ENCODE data around the gene SYT1.

The SYT1 gene

DNA sequence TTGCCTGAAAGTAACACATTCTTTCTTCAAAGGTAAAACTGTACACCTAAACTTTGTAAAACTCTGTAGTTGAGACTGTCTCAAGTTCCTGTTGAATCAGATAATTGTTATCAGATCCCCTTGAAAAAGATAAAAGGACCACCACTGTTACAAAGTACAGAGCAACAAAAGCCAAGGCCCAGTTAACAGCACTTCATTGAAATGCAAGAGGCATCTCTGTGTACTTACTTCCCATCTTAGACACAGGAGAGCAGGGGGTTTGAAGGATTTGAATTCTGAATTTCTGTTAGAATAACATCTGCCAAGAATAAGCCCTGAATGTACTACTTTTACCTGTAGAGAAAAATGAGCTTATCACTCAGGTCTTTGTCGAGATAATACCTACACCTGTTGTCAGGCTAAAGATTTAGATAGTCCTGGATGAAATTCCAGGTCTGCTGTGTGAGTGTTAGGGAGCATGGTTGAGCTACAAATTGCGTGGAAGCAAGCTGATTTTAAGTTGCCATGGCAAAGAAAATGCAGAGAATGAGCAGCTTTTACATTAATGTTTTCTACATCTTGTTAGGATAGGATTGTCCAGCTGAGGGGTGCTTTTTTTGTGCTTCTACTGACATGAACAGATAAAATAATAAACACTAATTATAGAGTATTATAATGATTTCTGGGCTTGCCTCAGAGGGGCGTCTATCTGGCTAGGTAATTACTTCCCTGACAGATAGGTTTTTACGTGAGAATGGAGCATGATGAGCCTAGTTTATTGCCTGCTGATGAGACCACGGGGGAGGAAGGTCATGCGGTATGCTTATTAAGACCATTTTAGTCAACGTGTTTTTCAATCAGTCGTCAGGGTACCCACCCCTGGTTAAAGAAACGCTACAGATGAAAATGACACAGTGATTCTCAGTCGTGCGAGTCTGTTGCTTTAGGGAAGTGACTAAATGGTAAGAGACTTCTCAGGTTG, 517.0 kb downstream of the SYT1 start:
- Histone ChIP-seq H3K4me2 (ENCODE audit: low read length) (no peak overlapping the region), H3K4me1 (no peaks in the 10 kb centered on the region), H3K4me3 (ENCODE audit: low read depth, low read length) (no peak overlapping the region), H3K9me3 (ENCODE audit: control insufficient read depth, low read length) (no peaks in the 10 kb centered on the region), H3K36me3 (ENCODE audit: control insufficient read depth, insufficient read depth, low read length) (no peaks in the 10 kb centered on the region), H3K79me2 (no peaks in the 10 kb centered on the region), H3K9ac (no peak overlapping the region), H3K27me3 (ENCODE audit: control insufficient read depth, insufficient read depth, low read length) (no peaks in the 10 kb centered on the region), H2AFZ (no peak overlapping the region), H3K27ac (no peak overlapping the region)
- TF ChIP-seq, protein P1, sequence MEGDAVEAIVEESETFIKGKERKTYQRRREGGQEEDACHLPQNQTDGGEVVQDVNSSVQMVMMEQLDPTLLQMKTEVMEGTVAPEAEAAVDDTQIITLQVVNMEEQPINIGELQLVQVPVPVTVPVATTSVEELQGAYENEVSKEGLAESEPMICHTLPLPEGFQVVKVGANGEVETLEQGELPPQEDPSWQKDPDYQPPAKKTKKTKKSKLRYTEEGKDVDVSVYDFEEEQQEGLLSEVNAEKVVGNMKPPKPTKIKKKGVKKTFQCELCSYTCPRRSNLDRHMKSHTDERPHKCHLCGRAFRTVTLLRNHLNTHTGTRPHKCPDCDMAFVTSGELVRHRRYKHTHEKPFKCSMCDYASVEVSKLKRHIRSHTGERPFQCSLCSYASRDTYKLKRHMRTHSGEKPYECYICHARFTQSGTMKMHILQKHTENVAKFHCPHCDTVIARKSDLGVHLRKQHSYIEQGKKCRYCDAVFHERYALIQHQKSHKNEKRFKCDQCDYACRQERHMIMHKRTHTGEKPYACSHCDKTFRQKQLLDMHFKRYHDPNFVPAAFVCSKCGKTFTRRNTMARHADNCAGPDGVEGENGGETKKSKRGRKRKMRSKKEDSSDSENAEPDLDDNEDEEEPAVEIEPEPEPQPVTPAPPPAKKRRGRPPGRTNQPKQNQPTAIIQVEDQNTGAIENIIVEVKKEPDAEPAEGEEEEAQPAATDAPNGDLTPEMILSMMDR (IDR thresholded peaks at IDR 0.05): no peak

DNA sequence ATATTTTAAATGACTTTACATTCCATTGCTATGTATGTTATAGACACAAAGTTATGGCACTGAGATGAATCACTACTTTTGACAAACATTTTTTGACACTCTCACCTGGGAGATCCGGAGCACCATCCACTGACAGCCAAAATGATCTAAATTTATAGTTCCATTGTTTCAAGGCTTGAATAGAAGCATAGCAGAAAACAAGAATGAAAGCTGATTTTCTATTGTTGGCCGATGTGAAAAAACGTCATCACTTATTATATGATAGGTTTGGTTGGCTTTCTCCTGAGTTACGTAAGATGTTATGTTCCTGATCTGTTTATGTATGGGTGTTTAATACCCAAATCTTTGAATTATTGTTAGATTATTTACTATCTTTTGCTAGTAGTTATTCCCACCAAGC, 520.0 kb downstream of the SYT1 start:
- H3K36me3 ChIP-seq (ENCODE audit: control insufficient read depth, insufficient read depth, low read length): no peaks in the 10 kb centered on the region
- H3K9me3 ChIP-seq (ENCODE audit: control insufficient read depth, low read length): no peaks in the 10 kb centered on the region
- no peaks in the 10 kb centered on the region for H3K79me2 ChIP-seq
- H2AFZ ChIP-seq: no peak overlapping the region
- H3K27me3 ChIP-seq (ENCODE audit: control insufficient read depth, insufficient read depth, low read length): no peaks in the 10 kb centered on the region
- H3K4me3 ChIP-seq (ENCODE audit: low read depth, low read length): no peak overlapping the region
- TF ChIP-seq, protein P1 (IDR thresholded peaks at IDR 0.05): no peak
- H3K4me2 ChIP-seq (ENCODE audit: low read length): no peak overlapping the region
- no peaks in the 10 kb centered on the region for H3K4me1 ChIP-seq
- no peak overlapping the region for H3K9ac ChIP-seq
- no peak overlapping the region for H3K27ac ChIP-seq

DNA sequence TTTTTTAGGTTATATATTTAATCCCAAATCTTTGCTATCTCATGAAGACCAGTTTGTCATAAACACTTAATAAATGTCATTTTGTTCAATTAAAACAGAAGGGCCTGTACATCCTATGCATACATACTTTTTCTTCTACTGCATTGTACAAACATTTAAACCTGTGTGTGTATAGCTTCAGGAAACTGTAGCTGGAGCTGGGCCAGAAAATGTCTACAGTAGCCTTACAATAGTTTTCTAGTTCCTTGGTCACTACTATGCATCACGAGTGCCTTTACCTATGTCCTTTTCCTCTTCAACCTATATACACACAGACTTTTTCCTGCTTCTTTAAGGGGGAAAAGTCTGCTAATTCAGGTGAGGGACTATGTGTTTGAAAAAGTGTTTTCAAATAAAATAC, 523.4 kb downstream of the SYT1 start:
- Histone ChIP-seq H2AFZ (no peak overlapping the region), H3K36me3 (ENCODE audit: control insufficient read depth, insufficient read depth, low read length) (no peaks in the 10 kb centered on the region), H3K27me3 (ENCODE audit: control insufficient read depth, insufficient read depth, low read length) (no peaks in the 10 kb centered on the region), H3K79me2 (no peaks in the 10 kb centered on the region), H3K4me1 (no peaks in the 10 kb centered on the region), H3K27ac (no peak overlapping the region), H3K9ac (no peak overlapping the region), H3K4me2 (ENCODE audit: low read length) (no peak overlapping the region), H3K4me3 (ENCODE audit: low read depth, low read length) (no peak overlapping the region), H3K9me3 (ENCODE audit: control insufficient read depth, low read length) (no peaks in the 10 kb centered on the region)
- TF ChIP-seq, protein P1 (IDR thresholded peaks at IDR 0.05): no peak

DNA sequence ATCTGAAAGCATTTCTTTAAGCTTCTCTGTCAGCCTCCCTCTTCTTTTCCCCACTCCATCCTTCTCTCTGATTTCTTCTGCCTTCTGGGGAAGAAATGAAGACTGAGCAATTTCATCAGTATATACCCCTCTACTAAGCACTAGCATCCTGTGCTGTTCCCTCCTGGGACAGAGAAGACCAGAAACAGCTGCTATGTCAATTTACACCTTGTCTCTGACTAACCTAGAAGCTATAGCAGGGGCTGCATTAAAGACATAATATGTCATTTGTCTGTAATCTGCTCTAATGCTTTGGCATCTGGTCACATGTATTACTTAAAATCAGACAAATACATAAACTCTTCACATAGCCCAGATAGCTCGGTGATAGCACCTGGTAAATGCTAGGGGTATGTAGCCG, 529.3 kb downstream of the SYT1 start:
- Histone ChIP-seq H3K4me3 (ENCODE audit: low read depth, low read length) (no peak overlapping the region), H3K79me2 (no peaks in the 10 kb centered on the region), H3K27ac (no peak overlapping the region), H3K9me3 (ENCODE audit: control insufficient read depth, low read length) (no peaks in the 10 kb centered on the region), H2AFZ (no peak overlapping the region), H3K36me3 (ENCODE audit: control insufficient read depth, insufficient read depth, low read length) (no peaks in the 10 kb centered on the region), H3K4me1 (no peaks in the 10 kb centered on the region), H3K4me2 (ENCODE audit: low read length) (no peak overlapping the region), H3K27me3 (ENCODE audit: control insufficient read depth, insufficient read depth, low read length) (no peaks in the 10 kb centered on the region), H3K9ac (no peak overlapping the region)
- TF ChIP-seq, protein P1 (IDR thresholded peaks at IDR 0.05): no peak

DNA sequence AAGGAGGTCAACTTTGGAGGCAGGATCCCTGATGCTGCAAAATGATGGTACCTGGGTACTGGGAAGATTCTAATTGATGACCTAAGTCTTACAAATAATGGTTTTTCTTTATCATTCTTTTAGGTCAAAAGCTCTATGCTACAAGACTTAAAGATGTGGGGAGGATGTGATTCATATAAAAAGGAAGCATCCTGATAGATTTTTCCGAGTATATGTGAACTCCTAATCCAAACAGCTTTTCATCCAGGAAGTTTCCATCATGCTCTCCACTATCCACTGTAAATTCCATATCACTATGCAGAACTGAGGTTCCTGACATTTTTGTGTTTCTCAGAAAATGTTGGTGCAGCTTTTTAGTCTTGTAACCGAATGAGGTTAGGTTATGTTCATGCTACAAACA, 533.0 kb downstream of the SYT1 start:
- no peaks in the 10 kb centered on the region for H3K36me3 ChIP-seq (ENCODE audit: control insufficient read depth, insufficient read depth, low read length)
- H2AFZ ChIP-seq: no peak overlapping the region
- no peaks in the 10 kb centered on the region for H3K4me1 ChIP-seq
- H3K4me2 ChIP-seq (ENCODE audit: low read length): no peak overlapping the region
- H3K9ac ChIP-seq: no peak overlapping the region
- H3K79me2 ChIP-seq: no peaks in the 10 kb centered on the region
- H3K9me3 ChIP-seq (ENCODE audit: control insufficient read depth, low read length): no peaks in the 10 kb centered on the region
- H3K27me3 ChIP-seq (ENCODE audit: control insufficient read depth, insufficient read depth, low read length): no peaks in the 10 kb centered on the region
- no peak overlapping the region for H3K4me3 ChIP-seq (ENCODE audit: low read depth, low read length)
- no peak overlapping the region for H3K27ac ChIP-seq
- TF ChIP-seq, protein P1 (IDR thresholded peaks at IDR 0.05): no peak

All from parathyroid adenoma (tissue), 2 donors.